Measurements from ENCODE around the gene HDAC1.

Gene HDAC1

DNA sequence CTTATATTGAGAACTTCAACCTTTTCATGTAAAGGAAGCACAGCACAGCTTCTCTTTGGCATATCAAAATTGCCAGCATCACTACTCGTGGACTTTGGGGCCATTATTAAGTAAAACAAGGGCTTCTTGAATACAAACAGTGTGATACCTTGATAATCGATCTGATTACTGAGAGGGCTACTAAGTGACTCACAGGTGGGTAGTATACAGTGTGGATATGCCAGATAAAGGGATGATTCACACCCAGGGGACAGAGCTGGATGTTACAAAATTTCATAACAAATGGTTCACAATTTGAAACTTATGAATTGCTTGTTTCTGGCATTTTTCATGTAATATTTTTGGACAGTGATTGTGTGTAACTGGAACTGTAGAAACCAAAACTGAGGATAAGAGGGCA, 15.4 kb downstream of the HDAC1 start:
- H3K4me2 ChIP-seq (ENCODE audit: low read depth, low read length, poor library complexity, severe bottlenecking): peak overlapping the region; percentile 47
- H3F3A ChIP-seq (ENCODE audit: insufficient read depth): peaks cover 45% of the 10 kb centered on the region
- peaks cover 99% of the 10 kb centered on the region for H3K79me2 ChIP-seq (ENCODE audit: insufficient read depth, low read length)
- peaks cover 4% of the 10 kb centered on the region; the same call in 1 of the 2 replicates for H4K20me1 ChIP-seq (ENCODE audit: low read depth, low read length)
- no peak for TF ChIP-seq EZH2phosphoT487 (conservative IDR thresholded peaks at IDR 0.05; ENCODE audit: low read length)
- TF ChIP-seq, protein P1, sequence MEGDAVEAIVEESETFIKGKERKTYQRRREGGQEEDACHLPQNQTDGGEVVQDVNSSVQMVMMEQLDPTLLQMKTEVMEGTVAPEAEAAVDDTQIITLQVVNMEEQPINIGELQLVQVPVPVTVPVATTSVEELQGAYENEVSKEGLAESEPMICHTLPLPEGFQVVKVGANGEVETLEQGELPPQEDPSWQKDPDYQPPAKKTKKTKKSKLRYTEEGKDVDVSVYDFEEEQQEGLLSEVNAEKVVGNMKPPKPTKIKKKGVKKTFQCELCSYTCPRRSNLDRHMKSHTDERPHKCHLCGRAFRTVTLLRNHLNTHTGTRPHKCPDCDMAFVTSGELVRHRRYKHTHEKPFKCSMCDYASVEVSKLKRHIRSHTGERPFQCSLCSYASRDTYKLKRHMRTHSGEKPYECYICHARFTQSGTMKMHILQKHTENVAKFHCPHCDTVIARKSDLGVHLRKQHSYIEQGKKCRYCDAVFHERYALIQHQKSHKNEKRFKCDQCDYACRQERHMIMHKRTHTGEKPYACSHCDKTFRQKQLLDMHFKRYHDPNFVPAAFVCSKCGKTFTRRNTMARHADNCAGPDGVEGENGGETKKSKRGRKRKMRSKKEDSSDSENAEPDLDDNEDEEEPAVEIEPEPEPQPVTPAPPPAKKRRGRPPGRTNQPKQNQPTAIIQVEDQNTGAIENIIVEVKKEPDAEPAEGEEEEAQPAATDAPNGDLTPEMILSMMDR (IDR thresholded peaks at IDR 0.05; ENCODE audit: insufficient read depth, low read length, poor library complexity, severe bottlenecking): no peak
- no peaks in the 10 kb centered on the region for H3K9me3 ChIP-seq (ENCODE audit: insufficient read depth, low read length)
- H3K27me3 ChIP-seq (ENCODE audit: low read length): no peaks in the 10 kb centered on the region
- H3K4me3 ChIP-seq (ENCODE audit: insufficient read depth, low read length, poor library complexity, severe bottlenecking): no peak overlapping the region
- H3K9me2 ChIP-seq (replicated peaks; ENCODE audit: insufficient read depth, low read length): no peaks in the 10 kb centered on the region
- H3K36me3 ChIP-seq (ENCODE audit: low read length): peaks cover 37% of the 10 kb centered on the region
- no peak overlapping the region for H2AFZ ChIP-seq (ENCODE audit: low read depth, low read length, severe bottlenecking)
- peak overlapping the region; percentile 88 for H3K27ac ChIP-seq (ENCODE audit: low read depth, low read length)
- 0 out of 2 replicates have a peak overlapping the region, but pooled peaks have one; percentile 4 for H3K9ac ChIP-seq (ENCODE audit: low read length)

DNA sequence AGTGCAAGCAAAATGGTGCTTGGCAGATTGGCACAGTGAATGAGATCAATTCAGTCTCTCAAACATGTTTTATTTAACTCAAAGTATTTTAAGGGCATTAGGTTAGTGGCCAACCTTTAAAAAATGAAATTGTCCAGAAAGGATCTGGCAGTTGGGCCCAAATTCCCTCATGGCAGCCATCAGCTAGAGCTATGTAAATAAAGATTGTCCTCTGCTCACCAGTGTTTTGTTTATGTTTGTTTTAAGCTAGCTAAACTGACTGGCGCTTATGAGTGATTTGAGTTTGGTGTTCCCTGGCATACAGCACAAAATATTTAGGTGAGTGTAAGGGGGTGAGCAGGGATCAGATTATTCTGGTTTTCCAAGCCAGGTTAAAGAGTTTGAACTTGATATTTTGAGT, 18.1 kb downstream of the HDAC1 start:
- H3K27ac ChIP-seq (ENCODE audit: low read depth, low read length): peak overlapping the region; percentile 88
- peak overlapping the region; percentile 1 for H3K4me2 ChIP-seq (ENCODE audit: low read depth, low read length, poor library complexity, severe bottlenecking)
- no peak overlapping the region for H3K4me3 ChIP-seq (ENCODE audit: insufficient read depth, low read length, poor library complexity, severe bottlenecking)
- peaks cover 19% of the 10 kb centered on the region for H3K36me3 ChIP-seq (ENCODE audit: low read length)
- H4K20me1 ChIP-seq (ENCODE audit: low read depth, low read length): no peaks in the 10 kb centered on the region
- H3F3A ChIP-seq (ENCODE audit: insufficient read depth): peaks cover 49% of the 10 kb centered on the region
- TF ChIP-seq, protein P1 (IDR thresholded peaks at IDR 0.05; ENCODE audit: insufficient read depth, low read length, poor library complexity, severe bottlenecking): no peak
- no peak for TF ChIP-seq EZH2phosphoT487 (conservative IDR thresholded peaks at IDR 0.05; ENCODE audit: low read length)
- no peaks in the 10 kb centered on the region for H3K9me3 ChIP-seq (ENCODE audit: insufficient read depth, low read length)
- H3K27me3 ChIP-seq (ENCODE audit: low read length): no peaks in the 10 kb centered on the region
- no peak overlapping the region for H2AFZ ChIP-seq (ENCODE audit: low read depth, low read length, severe bottlenecking)
- H3K9me2 ChIP-seq (replicated peaks; ENCODE audit: insufficient read depth, low read length): no peaks in the 10 kb centered on the region
- H3K79me2 ChIP-seq (ENCODE audit: insufficient read depth, low read length): peaks cover 96% of the 10 kb centered on the region
- no peak overlapping the region for H3K9ac ChIP-seq (ENCODE audit: low read length)

DNA sequence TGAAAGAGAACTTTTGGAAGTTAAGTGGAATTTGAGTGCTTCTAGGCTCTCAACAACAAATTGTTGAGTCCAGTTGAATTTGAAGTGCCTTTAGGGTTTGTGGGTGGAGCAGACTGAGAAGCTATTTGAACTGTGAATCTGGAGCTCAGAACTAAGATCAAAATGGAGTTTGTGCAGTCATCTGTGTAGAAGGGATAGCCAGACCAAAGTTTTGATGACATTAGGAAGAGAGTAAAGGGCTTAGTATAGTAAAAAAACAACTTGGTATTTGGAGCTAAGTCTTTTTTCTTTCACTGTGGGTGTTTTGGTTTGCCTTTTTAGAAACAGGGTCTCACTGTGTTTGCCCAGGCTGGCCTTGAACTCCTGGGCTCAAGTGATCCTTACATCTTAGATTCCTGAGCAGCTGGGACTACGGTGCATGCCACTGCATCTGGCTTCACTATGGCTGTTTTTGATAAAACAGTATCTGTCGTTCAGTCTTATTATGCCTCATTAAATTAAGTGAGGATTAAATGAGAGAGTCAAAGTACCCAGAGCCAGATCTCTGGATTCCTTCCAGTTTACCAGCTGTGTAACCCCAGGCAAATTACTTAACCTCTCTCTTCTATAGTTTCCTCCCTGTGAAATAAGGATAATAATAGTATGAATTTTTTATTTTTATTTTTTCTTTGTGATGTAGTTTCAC, 20.0 kb downstream of the HDAC1 start:
- Histone ChIP-seq H3F3A (ENCODE audit: insufficient read depth) (peaks cover 52% of the 10 kb centered on the region), H3K9me2 (replicated peaks; ENCODE audit: insufficient read depth, low read length) (no peaks in the 10 kb centered on the region), H3K27me3 (ENCODE audit: low read length) (no peaks in the 10 kb centered on the region), H4K20me1 (ENCODE audit: low read depth, low read length) (no peaks in the 10 kb centered on the region), H3K9ac (ENCODE audit: low read length) (no peak overlapping the region), H3K9me3 (ENCODE audit: insufficient read depth, low read length) (no peaks in the 10 kb centered on the region), H3K4me3 (ENCODE audit: insufficient read depth, low read length, poor library complexity, severe bottlenecking) (no peak overlapping the region), H3K79me2 (ENCODE audit: insufficient read depth, low read length) (peaks cover 89% of the 10 kb centered on the region), H2AFZ (ENCODE audit: low read depth, low read length, severe bottlenecking) (no peak overlapping the region), H3K4me2 (ENCODE audit: low read depth, low read length, poor library complexity, severe bottlenecking) (peak overlapping the region; percentile 2), H3K36me3 (ENCODE audit: low read length) (peaks cover 11% of the 10 kb centered on the region), H3K27ac (ENCODE audit: low read depth, low read length) (peak overlapping the region; percentile 88)
- no peak for TF ChIP-seq EZH2phosphoT487 (conservative IDR thresholded peaks at IDR 0.05; ENCODE audit: low read length)
- TF ChIP-seq, protein P1 (IDR thresholded peaks at IDR 0.05; ENCODE audit: insufficient read depth, low read length, poor library complexity, severe bottlenecking): no peak
